Chondrocyte (in vitro differentiated cells): ENCODE measurements around the gene PYCR2. TPM values are rescaled to one million over a fixed set of nuclear protein-coding genes. Genes with fewer than 3 reads are reported as not detected.

Source experiments
- DNase-seq: peaks from one replicate; pipeline ENCODE4 v3.0.0; 2021; ENCODE audit warnings: mixed read lengths, low spot score
- H3K27ac Mint-ChIP-seq: one replicate; pipeline ENCODE4 v1.8.0; 2021; ENCODE audit warnings: mild to moderate bottlenecking, moderate library complexity, mixed read lengths; ENCODE audit not compliant: unreplicated experiment
- H3K27me3 Mint-ChIP-seq: 2 replicates; pipeline ENCODE4 v1.8.0; 2021; ENCODE audit warnings: low read depth, mixed read lengths
- H3K36me3 Mint-ChIP-seq: 2 replicates; pipeline ENCODE4 v1.8.0; 2021; ENCODE audit warnings: low read depth, mixed read lengths
- H3K4me1 Mint-ChIP-seq: 2 replicates; pipeline ENCODE4 v1.8.0; 2021; ENCODE audit warnings: low read depth, mild to moderate bottlenecking, mixed read lengths
- H3K4me3 Mint-ChIP-seq: one replicate; pipeline ENCODE4 v1.8.0; 2021; ENCODE audit warnings: mild to moderate bottlenecking, moderate library complexity, mixed read lengths; ENCODE audit not compliant: unreplicated experiment
- H3K9me3 Mint-ChIP-seq: 2 replicates; pipeline ENCODE4 v1.8.0; 2021; ENCODE audit warnings: low read depth, mixed read lengths
- total RNA-seq: library from RNA; stranded (reverse); gene quantifications from 3 replicates; pipeline ENCODE4 v1.2.1, GENCODE V29; 2021
- TF ChIP-seq, protein P1 (sequence below): fragments of 200-600 bp; sonication (generic); IDR thresholded peaks from 2 replicates; pipeline ENCODE4 v1.5.0; 2021; ENCODE audit warnings: antibody characterized with exemption, mild to moderate bottlenecking, moderate library complexity

Gene PYCR2
- total RNA-seq, 1 donor from 2014 or later = 43.4 TPM

DNA sequence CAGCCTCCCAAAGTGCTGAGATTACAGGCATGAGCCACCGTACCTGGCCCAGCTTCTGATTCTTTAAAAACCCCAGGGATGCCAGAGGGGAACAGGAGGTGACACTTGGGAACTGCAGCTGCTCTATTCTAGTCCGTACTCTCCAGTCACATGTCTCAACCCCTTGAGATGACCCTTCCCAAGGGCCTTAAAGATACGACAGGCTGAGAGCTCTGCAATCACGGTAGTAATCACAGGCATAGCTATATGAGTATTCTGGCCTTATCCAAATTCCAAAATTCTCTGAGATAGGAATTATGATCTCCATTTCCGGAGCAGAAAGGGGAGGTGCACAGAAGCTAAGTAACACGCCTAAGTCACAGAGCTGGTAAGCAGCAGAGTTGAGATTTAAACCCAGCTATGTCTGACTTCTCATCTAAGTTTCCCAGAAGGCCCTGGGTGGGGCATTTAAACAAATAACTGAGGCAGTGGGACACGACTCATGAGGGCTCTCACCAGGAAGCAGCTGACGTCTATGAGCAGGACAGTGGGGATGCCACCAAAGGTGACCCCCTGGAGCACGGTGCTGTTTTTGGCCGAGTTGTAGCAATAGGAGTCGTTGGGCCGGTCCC lies 47.0 kb downstream of the PYCR2 start:
- Mint-ChIP-seq H3K9me3 (no peaks in the 10 kb centered on the region), H3K4me1 (peaks cover 50% of the 10 kb centered on the region), H3K27ac (peak overlapping the region; percentile 95), H3K36me3 (peaks cover 10% of the 10 kb centered on the region), H3K27me3 (no peaks in the 10 kb centered on the region), H3K4me3 (peak overlapping the region; percentile 47)
- DNase-seq = no peak
- TF ChIP-seq, protein P1, sequence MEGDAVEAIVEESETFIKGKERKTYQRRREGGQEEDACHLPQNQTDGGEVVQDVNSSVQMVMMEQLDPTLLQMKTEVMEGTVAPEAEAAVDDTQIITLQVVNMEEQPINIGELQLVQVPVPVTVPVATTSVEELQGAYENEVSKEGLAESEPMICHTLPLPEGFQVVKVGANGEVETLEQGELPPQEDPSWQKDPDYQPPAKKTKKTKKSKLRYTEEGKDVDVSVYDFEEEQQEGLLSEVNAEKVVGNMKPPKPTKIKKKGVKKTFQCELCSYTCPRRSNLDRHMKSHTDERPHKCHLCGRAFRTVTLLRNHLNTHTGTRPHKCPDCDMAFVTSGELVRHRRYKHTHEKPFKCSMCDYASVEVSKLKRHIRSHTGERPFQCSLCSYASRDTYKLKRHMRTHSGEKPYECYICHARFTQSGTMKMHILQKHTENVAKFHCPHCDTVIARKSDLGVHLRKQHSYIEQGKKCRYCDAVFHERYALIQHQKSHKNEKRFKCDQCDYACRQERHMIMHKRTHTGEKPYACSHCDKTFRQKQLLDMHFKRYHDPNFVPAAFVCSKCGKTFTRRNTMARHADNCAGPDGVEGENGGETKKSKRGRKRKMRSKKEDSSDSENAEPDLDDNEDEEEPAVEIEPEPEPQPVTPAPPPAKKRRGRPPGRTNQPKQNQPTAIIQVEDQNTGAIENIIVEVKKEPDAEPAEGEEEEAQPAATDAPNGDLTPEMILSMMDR = no peak

DNA sequence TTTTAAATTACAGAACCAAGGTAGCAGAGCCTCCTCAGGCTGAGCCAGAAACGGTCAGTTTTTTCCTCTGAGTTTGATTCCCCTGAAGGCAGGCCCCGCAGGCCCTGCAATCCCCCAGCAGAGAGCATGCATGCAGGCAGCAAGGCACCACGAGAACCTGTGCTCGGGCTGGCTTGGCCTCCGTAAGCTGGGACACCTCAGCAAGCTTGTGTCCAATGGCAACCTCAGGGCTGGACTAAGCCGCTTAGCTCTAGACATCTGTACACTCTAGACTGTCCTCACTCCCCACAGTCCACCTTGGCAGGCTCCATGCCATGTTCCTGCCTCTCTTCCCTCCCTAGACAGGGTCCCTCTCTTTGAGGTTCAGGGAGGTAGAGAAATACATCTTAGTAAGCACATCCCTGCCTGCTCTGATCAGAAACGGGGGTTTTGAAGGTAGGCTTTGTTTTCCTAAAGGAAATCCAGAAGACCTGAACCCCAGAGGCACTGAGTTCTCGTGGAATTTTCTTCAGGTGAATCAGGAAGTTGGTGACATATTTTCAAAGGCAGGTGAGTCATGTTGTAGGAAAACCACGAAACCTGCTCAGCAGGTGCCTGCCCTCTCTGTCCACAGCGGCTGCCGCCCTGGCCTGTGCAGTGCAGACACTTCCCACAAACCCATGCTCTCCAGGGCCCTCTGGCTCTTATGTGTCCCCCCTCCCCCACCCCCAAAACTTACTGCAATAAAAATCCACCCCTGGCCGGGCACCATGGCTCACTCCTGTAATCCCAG lies 48.8 kb downstream of the PYCR2 start:
- H3K9me3 Mint-ChIP-seq = no peaks in the 10 kb centered on the region

DNA sequence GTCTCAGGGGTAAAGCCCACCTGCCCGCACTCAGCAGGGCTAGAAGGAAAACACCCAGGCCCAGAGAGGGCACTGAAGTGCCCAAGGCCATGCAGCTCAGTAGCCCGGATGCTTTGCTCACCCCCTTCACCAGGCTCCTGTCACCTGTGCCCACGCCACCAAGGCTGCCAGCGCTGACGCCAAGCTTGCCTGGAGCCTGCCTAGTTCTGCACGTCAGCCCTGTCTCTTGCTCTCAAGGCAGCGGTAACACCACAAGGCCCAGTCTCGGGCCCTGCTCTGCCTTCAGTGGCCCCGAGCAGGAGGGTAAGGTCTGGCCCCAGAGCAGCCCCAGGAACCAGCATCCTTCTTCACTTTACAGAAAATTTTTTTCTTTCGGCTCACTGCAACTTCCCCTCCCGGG lies 49.6 kb downstream of the PYCR2 start:
- H3K27me3 Mint-ChIP-seq = no peaks in the 10 kb centered on the region
- peak; percentile 60 for DNase-seq
- H3K27ac Mint-ChIP-seq = no peak overlapping the region
- H3K36me3 Mint-ChIP-seq = peaks cover 16% of the 10 kb centered on the region
- peaks cover 38% of the 10 kb centered on the region for H3K4me1 Mint-ChIP-seq
- H3K9me3 Mint-ChIP-seq = no peaks in the 10 kb centered on the region
- TF ChIP-seq, protein P1 = no peak
- H3K4me3 Mint-ChIP-seq = no peak overlapping the region

More for the DNA sequence above, 48.8 kb downstream of the PYCR2 start:
- no peaks in the 10 kb centered on the region for H3K27me3 Mint-ChIP-seq
- no peak overlapping the region for H3K4me3 Mint-ChIP-seq
- no peak overlapping the region for H3K27ac Mint-ChIP-seq
- H3K36me3 Mint-ChIP-seq = peaks cover 16% of the 10 kb centered on the region
- H3K4me1 Mint-ChIP-seq = peaks cover 46% of the 10 kb centered on the region
- DNase-seq = no peak
- TF ChIP-seq, protein P1 = no peak

DNA sequence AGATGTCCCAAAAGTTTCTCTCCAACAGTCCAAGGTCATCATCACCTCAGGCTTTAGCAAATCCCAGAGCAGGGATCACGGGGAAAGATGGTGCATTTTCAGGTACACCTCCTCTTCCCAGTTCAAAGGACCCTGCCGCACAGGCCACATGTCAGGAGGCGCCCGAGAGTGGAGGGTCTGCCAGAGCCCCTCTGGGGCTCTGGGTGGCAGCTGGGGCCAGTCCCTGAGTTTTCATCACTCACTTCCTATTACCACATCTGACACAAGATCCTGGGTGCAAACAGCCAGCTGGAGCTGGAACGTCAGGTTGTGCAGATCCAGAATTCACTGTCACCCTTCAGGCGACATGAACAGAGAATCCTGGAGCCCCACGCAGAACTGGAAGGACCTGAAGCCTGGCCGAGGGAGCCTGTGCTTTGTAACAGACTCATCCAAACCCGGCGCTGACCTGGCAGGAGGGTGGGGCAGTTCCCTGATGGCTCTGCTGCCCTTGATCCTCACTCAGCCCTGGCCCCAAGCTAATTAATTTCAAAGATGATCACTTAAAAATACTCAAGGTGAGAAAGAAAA lies 50.7 kb downstream of the PYCR2 start:
- Mint-ChIP-seq H3K27me3 (no peaks in the 10 kb centered on the region), H3K36me3 (peaks cover 17% of the 10 kb centered on the region), H3K9me3 (no peaks in the 10 kb centered on the region), H3K4me1 (peaks cover 27% of the 10 kb centered on the region), H3K4me3 (no peak overlapping the region), H3K27ac (no peak overlapping the region)
- TF ChIP-seq, protein P1 = no peak
- DNase-seq = peak; percentile 67

DNA sequence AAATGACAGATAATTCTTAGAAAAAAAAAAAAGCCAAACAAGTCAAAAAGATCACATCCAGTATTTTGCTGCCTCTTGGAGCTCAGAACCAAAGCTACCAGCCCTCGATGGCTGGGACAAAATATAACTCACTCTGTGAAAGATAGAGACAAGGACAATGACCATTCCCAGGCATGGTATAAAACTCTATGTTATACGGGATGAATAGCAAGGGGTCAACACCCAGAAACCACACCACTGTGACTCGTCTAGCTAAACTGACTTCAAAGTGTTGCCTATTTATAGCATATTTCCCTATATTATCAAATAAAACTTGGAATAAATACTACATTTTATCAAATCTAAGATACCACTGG lies 52.0 kb downstream of the PYCR2 start:
- Mint-ChIP-seq H3K4me3 (no peak overlapping the region), H3K36me3 (peaks cover 23% of the 10 kb centered on the region), H3K27ac (no peak overlapping the region), H3K27me3 (no peaks in the 10 kb centered on the region), H3K9me3 (no peaks in the 10 kb centered on the region), H3K4me1 (peaks cover 14% of the 10 kb centered on the region)
- TF ChIP-seq, protein P1 = no peak
- no peak for DNase-seq
